ENCODE results near the gene ELAVL1.

Gene ELAVL1

DNA sequence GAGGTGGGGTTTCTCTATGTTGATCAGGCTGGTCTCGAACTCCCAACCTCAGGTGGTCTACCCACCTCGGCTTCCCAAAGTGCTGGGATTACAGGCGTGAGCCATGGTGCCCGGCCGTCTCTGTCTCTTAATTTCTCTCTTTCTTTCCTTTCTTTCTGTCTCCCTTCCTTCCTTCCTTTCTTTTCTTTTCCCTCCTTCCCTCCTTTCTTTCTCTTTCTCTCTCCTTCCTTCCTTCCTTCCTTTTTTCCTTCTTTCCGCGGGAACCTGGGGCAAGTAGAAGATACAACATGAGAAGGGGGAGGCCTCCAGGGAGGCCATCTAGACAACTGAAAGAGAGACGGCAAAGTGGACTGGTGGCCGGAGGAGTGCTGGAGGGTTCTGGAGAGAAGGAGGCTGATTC lies 15.2 kb upstream of the ELAVL1 start:
- no peak for DNase-seq (ENCODE audit: low read depth)

- no peak for DNase-seq (ENCODE audit: low read depth)
Observed at GRCh38 chr19:8017808-8018207, 12.4 kb upstream of the ELAVL1 start.

- DNase-seq (ENCODE audit: low read depth): no peak
Observed at GRCh38 chr19:8004723-8005513, 523 bp downstream of the ELAVL1 start.

- DNase-seq (ENCODE audit: low read depth): no peak
Observed at GRCh38 chr19:8004001-8004400, 1.4 kb downstream of the ELAVL1 start.

GRCh38 chr19:8001995-8002849 lies 3.2 kb downstream of the ELAVL1 start:
- DNase-seq (ENCODE audit: low read depth): peak; percentile 59

- DNase-seq (ENCODE audit: low read depth): no peak
Observed at GRCh38 chr19:8001651-8001994, 3.8 kb downstream of the ELAVL1 start.

GRCh38 chr19:8000298-8001038 lies 5.0 kb downstream of the ELAVL1 start:
- DNase-seq (ENCODE audit: low read depth): no peak

GRCh38 chr19:7999376-7999775 lies 6.1 kb downstream of the ELAVL1 start:
- no peak for DNase-seq (ENCODE audit: low read depth)

GRCh38 chr19:7997809-7998480 lies 7.5 kb downstream of the ELAVL1 start:
- no peak for DNase-seq (ENCODE audit: low read depth)

GRCh38 chr19:7996883-7997282 lies 8.6 kb downstream of the ELAVL1 start:
- no peak for DNase-seq (ENCODE audit: low read depth)

GRCh38 chr19:7995810-7996158 lies 9.7 kb downstream of the ELAVL1 start:
- DNase-seq (ENCODE audit: low read depth): no peak

GRCh38 chr19:7994928-7995809 lies 10.3 kb downstream of the ELAVL1 start:
- no peak for DNase-seq (ENCODE audit: low read depth)

- no peak for DNase-seq (ENCODE audit: low read depth)
Observed at GRCh38 chr19:7994114-7994513, 11.3 kb downstream of the ELAVL1 start.

DNA sequence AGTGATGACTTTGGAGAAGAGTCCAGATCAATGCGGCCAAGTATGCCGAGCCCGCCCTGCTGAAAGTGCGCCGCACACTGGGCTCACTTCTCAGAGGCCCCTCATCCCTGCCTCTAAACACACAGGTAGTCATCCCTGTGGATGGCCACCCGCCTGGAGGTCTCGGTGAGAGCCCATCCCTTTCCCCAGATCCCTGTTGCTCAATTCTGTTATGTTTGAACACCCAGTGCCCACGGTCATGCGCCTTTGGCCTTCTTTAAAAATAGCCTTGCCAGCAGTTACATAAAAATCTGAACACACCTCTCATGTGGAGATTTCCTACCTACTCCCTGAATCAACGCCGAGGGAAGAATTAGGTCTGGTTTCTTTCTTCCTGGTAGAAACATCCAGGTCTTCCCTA lies 11.9 kb downstream of the ELAVL1 start:
- DNase-seq (ENCODE audit: low read depth): no peak

DNA sequence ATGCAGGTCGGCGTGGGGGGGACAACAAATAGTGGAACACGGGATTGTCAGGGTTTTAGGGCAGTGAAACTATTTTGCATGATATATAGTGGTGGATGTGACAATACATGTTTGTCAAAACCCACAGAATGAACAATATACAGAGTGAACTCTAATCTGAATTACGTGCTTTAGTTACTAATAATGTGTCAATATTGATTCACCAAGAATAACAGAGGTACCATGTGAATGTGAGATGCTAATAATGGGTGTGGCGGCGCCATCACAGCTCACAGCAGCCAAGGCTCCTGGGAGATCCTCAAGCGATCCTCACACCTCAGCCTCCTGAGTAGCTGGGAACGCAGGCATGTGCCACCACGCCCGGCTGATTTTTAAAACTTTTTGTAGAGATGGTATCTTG lies 12.9 kb downstream of the ELAVL1 start:
- DNase-seq (ENCODE audit: low read depth): no peak

GRCh38 chr19:7989071-7989575 lies 16.3 kb downstream of the ELAVL1 start:
- no peak for DNase-seq (ENCODE audit: low read depth)

DNA sequence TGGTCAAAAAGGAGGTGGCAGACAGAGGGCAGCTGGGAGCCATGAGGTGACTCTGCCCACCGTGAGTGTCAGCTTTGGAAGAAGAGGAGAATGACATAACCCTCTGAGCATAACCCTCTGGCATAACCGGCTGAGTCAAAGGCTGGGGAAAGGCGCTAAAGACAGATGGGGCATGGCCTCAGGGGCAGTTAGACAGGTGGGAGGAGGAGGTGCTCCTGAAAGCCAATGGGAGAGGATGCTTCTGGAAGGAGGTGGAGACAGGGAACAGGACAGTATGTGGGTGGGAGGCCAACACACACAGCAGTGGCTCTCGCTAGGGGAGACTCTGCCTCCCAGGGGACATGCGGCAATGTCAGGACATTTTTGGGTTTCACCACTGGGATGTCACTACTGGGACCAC lies 17.1 kb downstream of the ELAVL1 start:
- DNase-seq (ENCODE audit: low read depth): no peak

- no peak for DNase-seq (ENCODE audit: low read depth)
Observed at GRCh38 chr19:7987114-7987768, 18.2 kb downstream of the ELAVL1 start.

- DNase-seq (ENCODE audit: low read depth): no peak
Observed at GRCh38 chr19:7986321-7987113, 18.9 kb downstream of the ELAVL1 start.

GRCh38 chr19:7985481-7985911 lies 19.9 kb downstream of the ELAVL1 start:
- no peak for DNase-seq (ENCODE audit: low read depth)

Data from activated T-helper 1 cell treated with Interleukin-2 at 50 U/mL for 16 hours (primary cell).